Tibial artery (tissue), 4 donors: ENCODE data around the gene POLE3.
"Not testable (repeated sequence)": the region's sequence is repeated elsewhere in the genome, so short reads cannot be mapped to it uniquely, and the experiment has no call there.

Source experiments
- DNase-seq, 2 donors: peaks; one replicate each; pipeline ENCODE4 v3.0.0-alpha.2; 2019
- H3K27ac ChIP-seq, 2 donors: fragments of 200-600 bp; sonication (generic) in 1 of 2; 1 replicate in 1 of 2; 2 replicates in 1 of 2; pipeline ENCODE4 v1.5.1; 2018 to 2019; ENCODE audit warnings: mild to moderate bottlenecking in 1 of 2
- H3K27me3 ChIP-seq, 2 donors: fragments of 200-600 bp; sonication (generic) in 1 of 2; one replicate each; pipeline versions ENCODE4 v1.5.1 to v1.6.0; 2016 to 2019
- H3K36me3 ChIP-seq, 3 donors: fragments of 200-600 bp; sonication (generic) in 2 of 3; one replicate each; pipeline ENCODE4 v1.5.1; 2016 to 2019; ENCODE audit warnings: mild to moderate bottlenecking in 2 of 3
- H3K4me1 ChIP-seq, 4 donors: fragments of 200-600 bp; sonication (generic) in 2 of 4; 1 replicate in 3 of 4; 2 replicates in 1 of 4; pipeline ENCODE4 v1.5.1; 2016 to 2019
- H3K4me3 ChIP-seq, 2 donors: fragments of 200-600 bp; sonication (generic) in 1 of 2; 1 replicate in 1 of 2; 2 replicates in 1 of 2; pipeline ENCODE4 v1.5.1; 2018 to 2019; ENCODE audit warnings: mild to moderate bottlenecking in 2 of 2
- H3K9me3 ChIP-seq, 3 donors: fragments of 200-600 bp; sonication (generic) in 1 of 3; one replicate each; pipeline ENCODE4 v1.5.1; 2016 to 2019
- CTCF ChIP-seq, 2 experiments: fragments of 200-600 bp in 1 of 2; fragments of 450-650 bp in 1 of 2; IDR thresholded peaks; one replicate each; pipeline ENCODE4 v1.5.1; 2017 to 2019; ENCODE audit warnings: antibody characterized with exemption in 2 of 2, mild to moderate bottlenecking in 1 of 2, moderate library complexity in 1 of 2
- intact Hi-C: fragments of 100-400 bp; cut with DNase I; formaldehyde crosslinking; loops from one replicate; pipeline ENCODE4 v1.15.0; 2023; ENCODE audit warnings: low total_unique reads

The POLE3 gene

GRCh38 chr9:113449376-113449775 is 38.9 kb upstream of the POLE3 start:
- TF ChIP-seq CTCF (IDR thresholded peaks at IDR 0.05), result no peak
- Histone ChIP-seq H3K27ac (peak overlapping the region; percentile 51 to 68), H3K9me3 (no peaks in the 10 kb centered on the region), H3K36me3 (no peaks in the 10 kb centered on the region), H3K27me3 (no peaks in the 10 kb centered on the region), H3K4me3 (no peak overlapping the region), H3K4me1 (peaks cover 0 to 56% (median 7%) of the 10 kb centered on the region in 4 donors)
- DNase-seq, result no peak
- intact Hi-C loops, result no loop called here

- peak; percentile 54 to 83 for TF ChIP-seq CTCF (IDR thresholded peaks at IDR 0.05)
- intact Hi-C loops, result loop anchor here (2.0 kb wide), 1 partner anchor 144 kb away; no protein-coding TSS in a partner anchor
- Histone ChIP-seq H3K36me3 (no peaks in the 10 kb centered on the region), H3K9me3 (no peaks in the 10 kb centered on the region), H3K27me3 (no peaks in the 10 kb centered on the region), H3K27ac (peak overlapping the region; percentile 5 to 49), H3K4me3 (no peak overlapping the region), H3K4me1 (peaks cover 0 to 35% (median 0%) of the 10 kb centered on the region in 4 donors)
- no peak for DNase-seq
These were observed 35.9 kb upstream of the POLE3 start for GRCh38 chr9:113446323-113446740.

GRCh38 chr9:113444736-113445135 is 34.3 kb upstream of the POLE3 start:
- TF ChIP-seq CTCF (IDR thresholded peaks at IDR 0.05), result no peak
- no peaks in the 10 kb centered on the region for H3K9me3 ChIP-seq
- intact Hi-C loops, result loop anchor here (2.0 kb wide), 1 partner anchor 212 kb away; no protein-coding TSS in a partner anchor

GRCh38 chr9:113437716-113438115 is 27.2 kb upstream of the POLE3 start:
- intact Hi-C loops, H3K4me1 ChIP-seq, H3K36me3 ChIP-seq, DNase-seq, H3K27ac ChIP-seq, H3K27me3 ChIP-seq, H3K9me3 ChIP-seq, H3K4me3 ChIP-seq: not testable (repeated sequence)

More at GRCh38 chr9:113444736-113445135, 34.3 kb upstream of the POLE3 start:
- no peak for DNase-seq
- Histone ChIP-seq H3K4me1 (peaks cover 0 to 20% (median 0%) of the 10 kb centered on the region in 4 donors), H3K4me3 (no peak overlapping the region), H3K27ac (no peak overlapping the region), H3K36me3 (no peaks in the 10 kb centered on the region), H3K27me3 (no peaks in the 10 kb centered on the region)

GRCh38 chr9:113436728-113437515 is 26.4 kb upstream of the POLE3 start:
- Histone ChIP-seq H3K4me3 (no peak overlapping the region), H3K27ac (no peak overlapping the region), H3K27me3 (no peaks in the 10 kb centered on the region), H3K4me1 (no peaks in the 10 kb centered on the region), H3K36me3 (no peaks in the 10 kb centered on the region), H3K9me3 (no peaks in the 10 kb centered on the region)
- TF ChIP-seq CTCF (IDR thresholded peaks at IDR 0.05), result no peak
- DNase-seq, result no peak
- intact Hi-C loops, result no loop called here

GRCh38 chr9:113431191-113431590 is 20.7 kb upstream of the POLE3 start:
- Histone ChIP-seq H3K9me3 (no peaks in the 10 kb centered on the region), H3K27ac (no peak overlapping the region), H3K4me3 (no peak overlapping the region), H3K36me3 (no peaks in the 10 kb centered on the region), H3K4me1 (no peaks in the 10 kb centered on the region), H3K27me3 (no peaks in the 10 kb centered on the region)
- intact Hi-C loops, result no loop called here
- no peak for TF ChIP-seq CTCF (IDR thresholded peaks at IDR 0.05)
- no peak for DNase-seq
